C4-2B (cell line): ENCODE results near the gene RELL2.

Experiments
- H3K27ac ChIP-seq: fragments of 450-650 bp; 2 replicates; pipeline ENCODE4 v1.5.1; 2017
- ZFX ChIP-seq: fragments of 450-650 bp; IDR thresholded peaks from 2 replicates; pipeline ENCODE4 v1.6.1; 2017
- TF ChIP-seq, protein P1 (sequence below): fragments of 450-650 bp; conservative IDR thresholded peaks from 2 replicates; pipeline ENCODE4 v1.5.1; 2017; ENCODE audit warnings: mild to moderate bottlenecking

RELL2 gene

DNA sequence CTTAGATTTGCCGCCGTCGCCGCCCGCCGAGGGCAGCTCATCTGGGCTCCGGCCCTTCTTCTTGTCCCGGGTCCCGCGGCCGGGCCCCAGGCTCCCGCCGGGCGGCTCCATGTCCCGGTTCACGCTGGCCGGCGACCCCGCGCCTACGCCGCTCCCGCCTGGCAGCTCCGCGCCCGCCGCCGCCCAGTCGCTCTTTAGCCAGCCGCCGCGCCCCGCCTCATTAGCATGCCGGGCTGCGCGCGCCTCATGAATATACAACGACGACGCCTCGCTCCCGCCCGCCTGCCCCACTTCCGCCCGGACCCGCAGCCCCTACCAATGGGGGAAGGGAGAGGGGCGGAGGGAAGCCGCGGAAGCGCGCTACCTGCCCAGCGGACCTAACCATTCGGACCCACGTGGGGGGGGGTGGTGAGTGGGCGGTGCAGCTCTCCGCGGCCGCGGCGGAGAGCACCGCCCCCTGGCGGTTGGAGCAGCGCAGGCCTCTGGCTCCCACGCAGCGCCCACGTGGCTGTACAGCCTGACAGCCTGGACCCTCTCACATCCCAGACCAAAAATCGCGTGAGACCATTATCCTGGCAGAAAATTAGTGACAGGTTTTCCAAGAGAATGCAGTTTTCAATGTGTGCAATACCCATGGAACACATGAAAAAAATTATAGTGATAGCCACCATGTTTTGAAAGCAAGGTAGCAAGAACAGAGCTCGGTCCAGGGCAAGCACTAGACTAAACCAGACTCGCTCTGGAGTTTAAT lies 17.8 kb upstream of the RELL2 start, which contains the start of gene DIAPH1:
Gene DIAPH1 (minus strand): TSS at position 197 of the 751 bp plus-strand sequence. CDS start 86 bp downstream, at position 111.
- TF ChIP-seq, protein P1, sequence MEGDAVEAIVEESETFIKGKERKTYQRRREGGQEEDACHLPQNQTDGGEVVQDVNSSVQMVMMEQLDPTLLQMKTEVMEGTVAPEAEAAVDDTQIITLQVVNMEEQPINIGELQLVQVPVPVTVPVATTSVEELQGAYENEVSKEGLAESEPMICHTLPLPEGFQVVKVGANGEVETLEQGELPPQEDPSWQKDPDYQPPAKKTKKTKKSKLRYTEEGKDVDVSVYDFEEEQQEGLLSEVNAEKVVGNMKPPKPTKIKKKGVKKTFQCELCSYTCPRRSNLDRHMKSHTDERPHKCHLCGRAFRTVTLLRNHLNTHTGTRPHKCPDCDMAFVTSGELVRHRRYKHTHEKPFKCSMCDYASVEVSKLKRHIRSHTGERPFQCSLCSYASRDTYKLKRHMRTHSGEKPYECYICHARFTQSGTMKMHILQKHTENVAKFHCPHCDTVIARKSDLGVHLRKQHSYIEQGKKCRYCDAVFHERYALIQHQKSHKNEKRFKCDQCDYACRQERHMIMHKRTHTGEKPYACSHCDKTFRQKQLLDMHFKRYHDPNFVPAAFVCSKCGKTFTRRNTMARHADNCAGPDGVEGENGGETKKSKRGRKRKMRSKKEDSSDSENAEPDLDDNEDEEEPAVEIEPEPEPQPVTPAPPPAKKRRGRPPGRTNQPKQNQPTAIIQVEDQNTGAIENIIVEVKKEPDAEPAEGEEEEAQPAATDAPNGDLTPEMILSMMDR: peak; percentile 99
- TF ChIP-seq ZFX: no peak
- peak within 1 kb of the TSS; percentile 99 for H3K27ac ChIP-seq

DNA sequence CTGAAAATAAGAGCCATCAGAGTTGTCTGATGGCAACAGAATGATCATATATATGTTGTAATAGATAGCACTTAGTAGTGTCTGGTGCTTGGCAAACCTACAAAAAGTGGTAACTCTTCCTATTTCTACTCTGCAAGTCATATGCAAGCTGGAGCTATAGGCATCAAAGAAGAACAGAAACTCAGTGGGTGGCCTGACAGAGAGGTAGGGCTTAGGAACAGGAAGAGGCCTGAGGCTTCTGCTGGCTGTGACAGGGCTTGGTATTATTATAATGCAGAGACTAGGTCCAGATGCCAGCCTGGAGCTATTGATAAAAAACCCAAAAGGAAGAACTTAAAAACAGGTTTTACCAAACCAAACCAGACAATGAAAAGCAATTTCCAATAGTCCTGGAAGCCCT lies 13.6 kb upstream of the RELL2 start:
- no peak for TF ChIP-seq ZFX
- TF ChIP-seq, protein P1: no peak
- no peak overlapping the region for H3K27ac ChIP-seq

DNA sequence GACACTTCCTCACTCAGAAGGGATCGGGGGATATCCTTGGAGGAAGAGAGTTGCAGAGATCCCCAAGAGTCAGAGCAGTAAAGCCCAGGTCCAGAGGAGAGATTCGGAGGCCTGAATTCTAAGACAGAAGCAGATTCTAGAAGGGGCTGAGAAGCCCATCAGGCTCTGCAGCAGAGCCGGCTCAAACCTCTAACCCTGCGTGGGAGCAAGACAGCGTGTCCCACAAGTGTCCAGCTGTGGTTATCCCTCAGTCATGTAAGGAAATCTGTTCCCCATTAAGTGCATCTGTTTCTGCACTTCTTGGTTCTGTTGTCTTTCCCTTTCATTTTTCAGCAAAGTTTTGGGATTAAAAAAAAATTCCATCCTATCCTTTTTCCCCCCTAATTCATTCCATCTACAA lies 13.2 kb upstream of the RELL2 start:
- H3K27ac ChIP-seq: no peak overlapping the region
- TF ChIP-seq, protein P1: no peak
- no peak for TF ChIP-seq ZFX

DNA sequence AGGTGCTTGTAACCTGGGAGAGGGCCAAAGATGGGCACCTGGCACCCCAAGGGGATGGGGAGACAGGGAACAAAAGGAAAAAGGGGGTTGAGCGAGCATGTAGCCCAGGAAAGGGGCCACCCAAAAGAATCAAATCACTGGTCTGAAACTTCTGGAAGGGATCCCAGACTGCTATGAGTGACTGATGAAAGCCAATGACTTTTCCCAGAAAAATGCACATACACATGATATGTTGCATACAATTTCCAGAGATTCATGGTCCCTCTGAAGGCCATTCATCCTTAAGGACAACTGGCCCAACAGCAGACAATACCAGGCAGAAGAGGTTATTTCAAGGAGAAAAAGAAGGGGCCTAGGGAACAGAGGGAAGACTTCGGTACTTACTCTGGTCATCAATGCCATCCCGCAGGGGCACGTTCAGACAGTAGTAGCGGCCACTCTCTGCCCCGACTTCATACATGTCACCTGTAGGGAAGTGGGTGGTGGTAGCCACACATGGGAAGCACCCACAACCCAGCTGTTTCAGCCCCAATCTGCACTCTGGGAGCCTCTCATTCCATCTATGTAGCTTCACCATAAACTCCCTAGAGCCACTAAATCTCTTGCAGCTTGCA lies 8.5 kb upstream of the RELL2 start:
- no peak overlapping the region for H3K27ac ChIP-seq
- TF ChIP-seq, protein P1: no peak
- no peak for TF ChIP-seq ZFX

DNA sequence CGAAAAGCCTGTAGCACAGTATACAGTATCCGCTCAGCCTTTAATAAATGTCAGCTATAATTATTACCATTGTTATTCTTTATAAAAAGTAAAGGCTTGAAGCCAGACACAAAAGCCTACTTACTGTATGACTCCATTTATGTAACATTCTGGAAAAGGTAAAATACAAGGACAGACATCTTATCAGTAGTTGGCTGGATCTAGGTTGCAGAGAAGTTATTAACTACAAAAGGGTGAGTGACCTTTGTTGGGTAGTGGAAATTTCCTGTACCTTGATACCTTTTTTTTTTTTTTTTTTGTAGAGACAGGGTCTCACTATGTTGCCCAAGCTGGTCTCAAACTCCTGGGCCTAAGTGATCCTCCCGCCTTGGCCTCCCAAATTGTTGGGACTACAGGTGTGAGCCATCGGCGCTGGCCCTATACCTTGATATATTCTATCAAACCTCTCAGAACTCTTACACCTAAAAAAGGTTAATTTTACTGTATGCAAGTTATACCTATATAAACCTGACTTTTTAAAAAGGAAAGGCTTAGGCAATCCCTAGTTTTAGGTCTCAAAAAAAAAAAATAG lies 6.1 kb upstream of the RELL2 start:
- H3K27ac ChIP-seq: no peak overlapping the region
- TF ChIP-seq, protein P1: no peak
- no peak for TF ChIP-seq ZFX

DNA sequence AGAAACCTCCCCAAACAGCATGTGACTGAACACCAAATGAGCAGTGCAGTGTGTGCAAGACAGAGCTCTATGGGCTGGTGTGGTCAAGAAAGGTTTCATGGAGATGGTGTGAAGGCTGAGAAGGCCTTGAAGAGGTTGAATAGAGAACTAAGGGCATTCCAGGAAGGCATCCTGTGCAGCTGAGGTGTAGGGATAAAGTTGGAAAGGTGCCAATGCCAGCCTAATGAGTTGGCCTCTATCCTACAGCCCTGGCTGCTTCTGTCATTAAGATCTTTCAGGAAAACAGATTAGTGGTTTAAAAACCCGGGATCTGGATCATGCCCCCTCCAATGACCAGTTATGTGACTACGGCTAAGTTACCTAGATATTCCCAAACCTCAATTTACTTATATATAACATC lies 4.1 kb upstream of the RELL2 start:
- H3K27ac ChIP-seq: no peak overlapping the region
- TF ChIP-seq, protein P1: no peak
- TF ChIP-seq ZFX: no peak

DNA sequence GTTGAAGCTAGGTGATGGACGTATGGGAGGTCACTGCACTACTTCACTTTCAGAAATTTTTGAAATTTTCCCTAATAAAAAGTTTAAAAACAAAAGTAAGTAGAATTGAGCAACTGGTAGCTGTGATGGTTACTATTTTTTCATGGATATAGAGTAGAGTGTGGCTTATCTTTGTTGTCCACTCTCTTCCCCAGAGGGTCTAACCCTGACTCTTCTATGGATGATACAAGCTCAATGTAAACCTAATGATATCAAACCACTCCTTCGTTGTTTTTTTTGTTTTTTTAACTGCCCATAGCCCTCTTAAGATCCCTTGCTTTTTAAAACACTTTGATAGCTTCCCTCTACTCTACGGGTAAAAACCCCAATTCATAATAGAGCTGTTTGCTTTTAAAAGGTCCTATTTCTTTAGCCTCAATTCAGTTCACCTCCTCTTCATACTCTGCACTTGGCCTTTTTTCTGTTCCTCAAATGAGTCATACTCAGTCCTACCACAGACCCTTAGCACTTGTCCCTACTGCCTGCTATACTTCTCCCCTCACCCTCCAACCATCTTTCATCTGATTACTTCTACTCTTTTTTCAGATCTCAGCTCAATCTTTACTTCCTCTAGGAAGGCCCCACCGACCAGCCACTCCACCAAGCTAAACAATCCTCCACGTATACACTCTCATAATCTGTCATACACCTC lies 2.8 kb upstream of the RELL2 start:
- TF ChIP-seq, protein P1: no peak
- TF ChIP-seq ZFX: no peak
- H3K27ac ChIP-seq: no peak overlapping the region
